NCI-H1694 treated with DMSO at 0.1 percent for 48 hours (cell line): Measurements from ENCODE around the gene LPIN1.
A peak's percentile ranks its signal among the peaks of the same experiment; 100 is the strongest.

Source experiments
- DNase-seq: peaks from one replicate; lab custom pipeline; 2025; lab: John Stamatoyannopoulos, UW

The LPIN1 gene

DNA sequence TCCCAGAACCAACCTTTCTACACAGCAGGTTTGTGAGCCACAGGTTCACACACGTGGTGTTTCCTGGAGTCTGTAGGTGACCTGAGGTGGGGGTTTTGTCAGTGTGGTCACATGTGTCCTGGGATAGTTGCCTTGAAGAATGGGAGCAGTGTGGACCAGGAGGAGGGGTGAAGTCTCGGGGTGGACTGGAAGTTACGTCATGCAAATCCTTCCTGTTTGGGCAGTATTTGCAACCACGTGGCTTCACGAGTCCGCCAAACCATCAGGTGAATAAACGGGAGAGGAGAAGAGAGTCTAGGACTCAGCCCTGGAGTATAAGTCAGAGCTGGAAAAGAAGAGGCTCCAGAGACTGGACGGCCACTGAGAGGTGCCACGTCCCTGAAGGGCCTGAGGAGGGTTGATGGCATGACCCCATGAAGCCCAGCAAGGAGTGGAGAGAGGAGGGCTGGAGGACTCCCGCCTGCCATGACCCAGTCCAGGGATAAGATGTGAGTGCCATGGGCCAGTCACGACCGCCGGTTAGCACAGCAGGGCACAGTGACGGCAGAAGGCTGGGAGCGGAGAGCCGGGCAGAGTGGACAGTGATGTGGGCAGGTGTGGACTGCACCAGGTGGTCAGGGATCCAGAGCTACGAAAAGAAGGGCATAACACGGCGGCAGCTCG lies 16.5 kb downstream of the LPIN1 start:
- no peak for DNase-seq

DNA sequence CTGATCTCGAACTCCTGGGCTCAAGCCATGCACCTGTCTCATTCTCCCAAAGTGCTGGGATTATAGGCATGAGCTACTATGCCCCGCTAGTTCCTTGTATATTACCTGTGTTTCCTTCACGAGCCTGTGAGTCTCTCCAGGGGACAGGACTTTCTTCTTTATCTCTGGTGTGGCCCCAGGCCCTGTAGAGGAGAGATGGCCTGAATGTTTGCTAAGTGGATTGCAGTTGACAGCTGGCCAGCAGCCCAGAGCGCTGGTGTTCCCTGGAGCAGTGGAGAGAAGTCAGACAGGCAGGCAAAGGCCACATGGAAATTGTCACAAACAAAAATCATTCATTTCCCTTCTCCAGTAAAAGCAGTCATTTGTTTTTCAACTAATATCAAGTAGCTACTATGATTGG lies 17.9 kb downstream of the LPIN1 start:
- DNase-seq, result no peak

DNA sequence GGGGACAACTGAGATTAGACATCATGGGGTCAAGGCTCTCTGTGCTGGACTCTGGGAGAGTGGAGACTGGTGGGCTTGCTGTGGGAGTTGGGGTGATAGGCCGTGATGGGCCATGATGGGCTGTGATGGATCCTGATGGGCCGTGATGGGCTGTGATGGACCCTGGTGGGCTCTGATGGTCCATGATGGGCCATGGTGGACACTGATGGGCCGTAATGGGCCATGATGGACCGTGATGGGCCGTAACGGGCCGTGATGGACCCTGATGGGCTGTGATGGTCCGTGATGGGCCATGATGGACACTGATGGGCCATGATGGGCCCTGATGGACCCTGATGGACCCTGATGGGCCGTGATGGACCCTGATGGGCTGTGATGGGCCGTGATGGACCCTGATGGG lies 18.5 kb downstream of the LPIN1 start:
- DNase-seq, result no peak

DNA sequence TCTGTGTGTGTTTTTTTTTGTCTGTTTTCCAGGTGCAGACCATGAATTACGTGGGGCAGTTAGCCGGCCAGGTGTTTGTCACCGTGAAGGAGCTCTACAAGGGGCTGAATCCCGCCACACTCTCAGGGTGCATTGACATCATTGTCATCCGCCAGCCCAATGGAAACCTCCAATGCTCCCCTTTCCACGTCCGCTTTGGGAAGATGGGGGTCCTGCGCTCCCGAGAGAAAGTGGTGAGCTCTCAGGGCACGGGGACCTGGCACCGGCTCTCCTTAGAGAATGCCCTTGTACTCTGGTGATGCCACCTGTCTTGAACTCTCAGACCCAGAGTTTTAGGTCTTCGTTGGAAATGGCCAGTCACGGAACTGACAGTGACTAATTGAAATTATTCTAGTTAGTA lies 19.1 kb downstream of the LPIN1 start:
- no peak for DNase-seq

DNA sequence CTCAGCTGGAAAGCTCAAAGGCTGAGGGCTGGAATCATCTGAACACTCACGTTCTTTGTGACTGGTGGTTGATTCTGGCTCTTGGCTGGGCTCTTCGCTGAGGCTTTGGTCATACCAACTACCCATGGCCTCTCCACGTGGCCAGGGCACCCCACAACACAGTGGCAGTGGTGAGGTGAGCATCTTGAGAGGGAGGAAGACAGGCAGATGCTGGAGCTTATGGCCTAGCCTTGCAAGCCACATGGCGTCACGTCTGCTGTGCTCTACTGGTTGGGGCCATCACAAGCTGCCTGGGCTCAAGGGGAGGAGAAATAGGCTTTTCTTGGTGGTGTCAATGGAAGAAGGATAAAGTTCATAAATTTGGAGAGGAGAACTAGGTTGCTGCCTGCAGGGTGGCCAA lies 19.6 kb downstream of the LPIN1 start:
- DNase-seq, result no peak

GRCh38 chr2:11767779-11768178 lies 21.3 kb downstream of the LPIN1 start:
- no peak for DNase-seq

- DNase-seq, result peak; percentile 41
These were observed 22.5 kb downstream of the LPIN1 start for GRCh38 chr2:11768946-11769345.

- no peak for DNase-seq
These were observed 23.1 kb downstream of the LPIN1 start for GRCh38 chr2:11769516-11769915.

DNA sequence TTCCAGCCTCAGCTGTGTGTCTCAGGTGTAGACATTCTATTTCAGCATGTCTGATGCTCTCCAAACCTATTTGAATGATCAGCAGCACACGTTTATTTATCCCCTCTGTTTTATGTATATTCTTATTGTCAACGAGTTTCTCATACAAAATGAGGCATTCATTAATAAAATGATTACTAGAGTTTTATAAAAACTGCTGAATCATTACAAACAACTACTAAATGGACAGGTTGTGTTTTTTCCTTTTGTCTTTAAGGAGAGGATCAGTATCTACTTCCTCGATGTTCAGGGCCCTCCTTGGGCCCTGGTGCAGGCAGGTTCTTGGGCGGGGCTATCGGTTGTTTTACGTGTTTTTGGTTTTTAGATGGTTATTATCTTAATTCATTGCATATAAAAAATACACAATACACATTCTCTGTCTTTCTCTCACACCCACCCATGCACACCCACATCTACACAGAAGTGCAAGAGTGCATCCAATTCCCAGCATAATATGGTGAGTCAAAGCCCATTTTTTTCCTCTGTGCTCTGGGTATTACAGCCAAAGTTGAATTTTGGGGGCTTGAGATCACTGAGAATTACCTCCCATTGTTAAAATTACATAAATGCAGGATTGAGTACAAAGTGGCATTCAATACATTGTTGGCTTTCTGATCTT lies 24.2 kb downstream of the LPIN1 start:
- no peak for DNase-seq

DNA sequence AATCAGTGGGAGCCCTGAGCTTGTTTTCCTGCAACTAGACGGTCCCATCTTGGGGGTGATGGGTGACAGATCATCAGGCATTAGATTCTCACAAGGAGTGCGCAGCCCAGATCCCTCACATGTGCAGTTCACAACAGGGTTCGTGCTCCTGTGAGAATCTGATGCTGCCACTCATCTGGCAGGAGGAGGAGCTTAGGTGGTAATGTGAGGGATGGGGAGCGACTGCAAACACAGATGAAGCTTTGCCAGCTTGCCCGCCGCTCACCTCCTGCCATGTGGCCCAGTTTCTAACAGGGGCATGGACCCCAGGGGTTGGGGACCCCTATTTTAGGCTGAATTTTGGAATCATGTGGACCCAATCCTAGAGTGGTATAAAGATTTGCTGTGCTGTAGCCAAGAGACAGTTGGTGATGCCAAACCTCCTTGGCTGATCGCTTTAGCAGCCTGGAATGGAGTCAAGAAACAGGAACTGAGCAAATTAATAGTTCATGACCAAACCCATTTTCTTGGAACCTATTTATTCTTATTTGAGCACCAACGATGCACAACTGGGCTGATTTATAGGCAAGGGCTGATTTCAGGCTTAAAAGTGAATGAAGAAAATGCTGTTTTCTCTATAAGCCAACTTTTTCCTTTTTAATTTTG lies 25.7 kb downstream of the LPIN1 start:
- no peak for DNase-seq

DNA sequence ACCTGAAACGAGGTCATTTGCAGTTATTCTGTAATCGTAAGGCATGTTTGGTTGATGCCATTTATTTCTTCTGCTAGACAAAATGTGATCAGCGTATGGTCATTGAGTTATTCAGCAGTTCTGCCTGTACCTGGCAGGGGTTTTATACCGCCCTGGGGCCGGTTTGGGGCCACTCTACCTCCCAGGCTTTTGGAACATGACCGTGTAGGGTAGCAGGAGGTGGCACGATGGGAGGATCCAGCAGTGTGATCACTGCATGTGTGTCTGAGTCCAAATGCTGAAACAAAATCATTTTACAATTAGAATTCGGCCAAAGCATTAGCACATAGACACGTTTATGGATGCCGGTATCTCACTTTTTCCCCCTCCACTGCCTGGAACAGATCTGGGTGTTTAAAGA lies 26.7 kb downstream of the LPIN1 start:
- DNase-seq, result no peak

- DNase-seq, result no peak
These were observed 27.5 kb downstream of the LPIN1 start for GRCh38 chr2:11773747-11774525.

DNA sequence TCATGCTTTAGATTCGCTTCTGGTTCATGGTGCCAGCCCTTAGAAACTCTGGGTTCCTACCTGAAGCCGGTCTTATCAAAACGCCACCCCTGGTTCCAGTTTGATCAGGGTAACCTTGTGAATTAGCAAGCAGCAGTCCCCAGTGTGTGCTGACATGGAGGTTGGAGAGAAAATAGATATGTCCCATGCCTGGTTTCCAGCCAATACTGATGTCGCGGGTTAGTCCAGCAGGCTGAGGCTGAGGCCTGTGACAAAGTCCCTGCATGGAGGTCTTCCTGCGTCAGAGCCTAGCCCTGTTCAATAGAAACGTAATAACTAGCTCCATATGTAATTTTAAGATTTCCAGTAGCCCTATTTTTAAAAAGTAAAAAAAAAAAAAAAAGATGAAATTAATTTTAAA lies 28.2 kb downstream of the LPIN1 start:
- no peak for DNase-seq

DNA sequence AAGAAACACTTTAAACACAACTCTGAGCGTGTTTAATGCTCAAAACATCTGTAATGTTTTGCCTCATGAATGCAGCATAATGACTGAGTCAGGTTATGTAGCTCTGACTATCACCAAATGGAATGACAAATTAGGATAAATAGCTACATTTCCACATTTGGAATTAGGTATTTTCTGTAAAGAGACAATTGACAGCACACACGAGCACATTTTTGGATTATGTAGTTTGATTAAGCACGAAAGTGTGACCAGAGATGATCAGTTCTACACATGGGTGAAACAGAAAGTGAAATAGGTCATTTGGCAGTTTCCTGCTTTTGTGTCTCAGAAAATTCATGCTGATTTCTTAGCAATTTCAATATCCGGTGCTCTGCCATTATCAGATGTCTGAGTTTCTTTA lies 29.0 kb downstream of the LPIN1 start:
- DNase-seq, result no peak

DNA sequence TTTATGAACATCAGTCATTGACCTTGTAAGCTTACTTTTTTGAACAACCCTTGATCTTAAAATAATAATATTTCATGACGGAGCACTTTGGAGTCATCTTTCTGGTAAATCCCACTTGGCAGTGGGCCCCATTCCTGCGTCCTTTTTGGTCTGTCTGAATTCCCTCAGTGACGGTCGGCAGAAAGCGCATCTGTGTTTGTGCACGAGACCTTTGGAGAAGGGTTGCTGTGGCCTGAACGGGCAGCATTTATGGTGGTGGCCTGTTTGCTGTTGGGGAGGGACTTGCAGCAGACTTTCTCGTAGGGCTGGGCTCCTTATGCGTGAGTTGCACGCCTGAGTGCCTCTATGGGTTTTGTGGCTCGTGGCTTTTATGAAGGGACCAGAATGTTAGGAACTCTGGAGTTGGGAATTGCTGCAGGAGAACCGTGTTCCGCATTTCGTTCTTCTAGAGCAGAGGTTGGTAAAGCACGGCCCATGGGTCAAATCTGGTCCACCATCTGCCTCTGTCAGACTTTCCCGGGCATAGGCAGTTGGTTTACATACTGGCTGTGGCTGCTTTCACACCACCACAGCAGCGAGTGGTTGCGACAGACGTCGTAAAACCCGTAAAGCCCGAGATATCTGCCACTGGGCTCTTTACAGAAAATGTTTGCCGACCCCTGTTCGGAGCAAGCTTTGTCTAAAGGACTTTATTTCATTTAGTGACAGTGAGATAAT lies 30.8 kb downstream of the LPIN1 start:
- DNase-seq, result no peak

GRCh38 chr2:11777886-11778415 lies 31.5 kb downstream of the LPIN1 start:
- DNase-seq, result no peak

DNA sequence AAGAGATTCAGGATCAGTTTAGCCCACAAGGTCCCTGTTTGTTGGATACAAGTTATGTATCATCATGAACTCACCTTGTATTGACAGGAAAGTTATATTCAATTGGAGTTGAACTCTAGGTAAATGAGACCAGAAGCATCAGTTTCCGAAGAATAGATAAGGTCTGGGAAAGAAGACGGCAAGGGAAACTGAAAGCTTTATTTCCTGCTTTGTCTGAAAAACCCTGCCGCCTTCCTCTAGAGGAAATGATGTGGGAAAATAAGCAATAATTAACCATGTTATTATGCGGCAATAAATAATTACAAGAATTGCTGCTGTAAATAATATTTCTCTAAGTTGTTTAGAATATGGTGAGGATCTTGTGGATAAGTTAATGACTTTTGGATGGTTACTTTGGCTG lies 32.0 kb downstream of the LPIN1 start:
- DNase-seq, result no peak

GRCh38 chr2:11778923-11779757 lies 32.7 kb downstream of the LPIN1 start:
- DNase-seq, result peak; percentile 61

GRCh38 chr2:11781602-11782001 lies 35.2 kb downstream of the LPIN1 start:
- DNase-seq, result no peak

DNA sequence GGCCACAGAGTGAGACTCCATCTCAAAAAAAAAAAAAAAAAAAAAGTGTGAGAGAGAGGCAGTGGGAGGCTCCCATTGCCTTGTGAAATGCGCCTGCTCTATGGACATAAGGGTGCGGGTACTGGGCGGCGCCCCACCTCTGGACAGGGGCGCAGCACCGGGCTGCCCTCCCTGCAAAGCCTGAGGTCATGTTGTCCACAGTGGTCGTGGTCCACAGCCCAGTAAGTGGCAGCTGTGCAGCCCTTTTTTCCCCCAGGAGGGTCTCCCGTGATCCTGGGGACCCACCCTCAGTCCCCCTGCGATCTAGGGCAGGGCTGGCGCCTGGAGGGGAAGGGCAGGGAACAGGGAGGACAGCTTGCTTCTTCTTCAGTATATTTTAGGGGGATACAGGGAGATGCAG lies 37.8 kb downstream of the LPIN1 start:
- DNase-seq, result no peak
